K562 (cell line): ENCODE measurements around the gene SNX14.

Experiments
- BACH1 ChIP-seq: fragments of 200-800 bp; sonication (Bioruptor generic); IDR thresholded peaks from 2 replicates; pipeline ENCODE4 v1.6.1; 2016; ENCODE audit warnings: missing genetic modification characterization, missing compliant biosample characterization
- ELF4 ChIP-seq: fragments of 450-650 bp; formaldehyde crosslinking; IDR thresholded peaks from 2 replicates; pipeline ENCODE4 v1.4.0; 2022; ENCODE audit warnings: missing genetic modification characterization
- ESRRA ChIP-seq: fragments of 450-650 bp; IDR thresholded peaks from 2 replicates; pipeline ENCODE4 v1.6.1; 2014; ENCODE audit warnings: low read depth, mild to moderate bottlenecking, moderate library complexity, borderline replicate concordance
- EZH2 ChIP-seq: IDR thresholded peaks from 2 replicates; pipeline ENCODE4 v1.6.1; 2012; ENCODE audit warnings: low read depth, mild to moderate bottlenecking, inconsistent platforms, low read length, borderline replicate concordance
- POLR2AphosphoS5 ChIP-seq: IDR thresholded peaks from 2 replicates; pipeline ENCODE4 v1.6.1; 2011; ENCODE audit warnings: mild to moderate bottlenecking, low read depth, low read length, moderate library complexity; ENCODE audit not compliant: control insufficient read depth, insufficient read depth
- PTBP1 ChIP-seq: fragments of 200-400 bp; formaldehyde crosslinking; IDR thresholded peaks from 2 replicates; pipeline ENCODE4 v1.6.1; 2017; ENCODE audit warnings: low read depth, low read length
- ZNF134 ChIP-seq: fragments of 250-450 bp; sonication (Bioruptor Pico); conservative IDR thresholded peaks from 2 replicates; pipeline ENCODE4 v1.4.0; 2020
- ZNF274 ChIP-seq: IDR thresholded peaks from 2 replicates; pipeline ENCODE4 v1.6.1; 2011; ENCODE audit warnings: low read depth, mild to moderate bottlenecking, low read length, moderate library complexity, borderline replicate concordance
- ZNF311 ChIP-seq: fragments of 250-450 bp; sonication (Bioruptor Pico); IDR thresholded peaks from 2 replicates; pipeline ENCODE4 v1.4.0; 2020; ENCODE audit warnings: mild to moderate bottlenecking, moderate library complexity
- ZNF354B ChIP-seq: fragments of 250-450 bp; sonication (Bioruptor Pico); IDR thresholded peaks from 2 replicates; pipeline ENCODE4 v1.4.0; 2020
- TF ChIP-seq, protein P1 (sequence below): fragments of 450-650 bp; IDR thresholded peaks from 2 replicates; pipeline ENCODE4 v1.6.1; 2016
- TF ChIP-seq, protein P2 (sequence below), 3 experiments: IDR thresholded peaks in 2 of 3; conservative IDR thresholded peaks in 1 of 3; 2 replicates each; pipeline ENCODE4 v1.5.1; 2011 to 2012; ENCODE audit warnings: low read length in 3 of 3, mild to moderate bottlenecking in 3 of 3, control low read depth in 2 of 3, improper control_type of control experiment in 1 of 3, inconsistent platforms in 1 of 3, low read depth in 1 of 3, mixed read lengths in 1 of 3, moderate library complexity in 1 of 3; ENCODE audit not compliant: insufficient read depth in 2 of 3
- TF ChIP-seq, protein P3 (sequence below): sonication (generic); formaldehyde crosslinking; IDR thresholded peaks from 2 replicates; pipeline ENCODE4 v1.8.1; 2023; ENCODE audit warnings: mild to moderate bottlenecking, missing genetic modification reagents

DNA sequence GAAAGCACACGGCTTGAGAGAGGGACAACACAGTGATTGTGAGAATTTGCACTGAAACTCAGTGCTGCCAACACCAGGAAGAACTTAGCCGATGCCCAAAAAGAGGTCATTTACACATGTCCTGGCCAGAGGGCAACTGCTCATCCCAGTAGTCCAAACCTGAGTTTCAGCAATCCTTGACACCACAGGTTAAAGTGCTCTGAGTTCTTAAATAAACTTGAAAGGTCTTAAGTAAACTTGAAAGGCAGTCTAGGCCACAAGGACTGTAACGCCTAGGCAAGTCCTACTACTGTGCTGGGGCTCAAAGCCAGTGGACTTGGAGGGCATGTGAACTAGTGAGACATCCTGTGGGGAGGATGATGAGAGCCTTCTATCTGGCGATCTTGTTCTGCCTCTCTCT is 14.1 kb downstream of the SNX14 start:
- TF ChIP-seq, protein P1, sequence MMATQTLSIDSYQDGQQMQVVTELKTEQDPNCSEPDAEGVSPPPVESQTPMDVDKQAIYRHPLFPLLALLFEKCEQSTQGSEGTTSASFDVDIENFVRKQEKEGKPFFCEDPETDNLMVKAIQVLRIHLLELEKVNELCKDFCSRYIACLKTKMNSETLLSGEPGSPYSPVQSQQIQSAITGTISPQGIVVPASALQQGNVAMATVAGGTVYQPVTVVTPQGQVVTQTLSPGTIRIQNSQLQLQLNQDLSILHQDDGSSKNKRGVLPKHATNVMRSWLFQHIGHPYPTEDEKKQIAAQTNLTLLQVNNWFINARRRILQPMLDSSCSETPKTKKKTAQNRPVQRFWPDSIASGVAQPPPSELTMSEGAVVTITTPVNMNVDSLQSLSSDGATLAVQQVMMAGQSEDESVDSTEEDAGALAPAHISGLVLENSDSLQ = no peak
- TF ChIP-seq EZH2 (no peak), ZNF354B (CRISPR knock-in tag) (no peak), POLR2AphosphoS5 (no peak), ELF4 (CRISPR knock-in tag) (no peak), ZNF311 (CRISPR knock-in tag) (no peak), ZNF134 (CRISPR knock-in tag) (no peak), PTBP1 (no peak), ESRRA (no peak), BACH1 (tag) (no peak), ZNF274 (no peak)
- TF ChIP-seq, protein P2, sequence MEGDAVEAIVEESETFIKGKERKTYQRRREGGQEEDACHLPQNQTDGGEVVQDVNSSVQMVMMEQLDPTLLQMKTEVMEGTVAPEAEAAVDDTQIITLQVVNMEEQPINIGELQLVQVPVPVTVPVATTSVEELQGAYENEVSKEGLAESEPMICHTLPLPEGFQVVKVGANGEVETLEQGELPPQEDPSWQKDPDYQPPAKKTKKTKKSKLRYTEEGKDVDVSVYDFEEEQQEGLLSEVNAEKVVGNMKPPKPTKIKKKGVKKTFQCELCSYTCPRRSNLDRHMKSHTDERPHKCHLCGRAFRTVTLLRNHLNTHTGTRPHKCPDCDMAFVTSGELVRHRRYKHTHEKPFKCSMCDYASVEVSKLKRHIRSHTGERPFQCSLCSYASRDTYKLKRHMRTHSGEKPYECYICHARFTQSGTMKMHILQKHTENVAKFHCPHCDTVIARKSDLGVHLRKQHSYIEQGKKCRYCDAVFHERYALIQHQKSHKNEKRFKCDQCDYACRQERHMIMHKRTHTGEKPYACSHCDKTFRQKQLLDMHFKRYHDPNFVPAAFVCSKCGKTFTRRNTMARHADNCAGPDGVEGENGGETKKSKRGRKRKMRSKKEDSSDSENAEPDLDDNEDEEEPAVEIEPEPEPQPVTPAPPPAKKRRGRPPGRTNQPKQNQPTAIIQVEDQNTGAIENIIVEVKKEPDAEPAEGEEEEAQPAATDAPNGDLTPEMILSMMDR (IDR thresholded peaks at IDR 0.05 in 2 of 3, conservative IDR thresholded peaks at IDR 0.05 in 1 of 3; ENCODE audit: insufficient read depth in 2 of 3, low read depth in 1 of 3, low read length in 3 of 3) = no peak
- TF ChIP-seq, protein P3, sequence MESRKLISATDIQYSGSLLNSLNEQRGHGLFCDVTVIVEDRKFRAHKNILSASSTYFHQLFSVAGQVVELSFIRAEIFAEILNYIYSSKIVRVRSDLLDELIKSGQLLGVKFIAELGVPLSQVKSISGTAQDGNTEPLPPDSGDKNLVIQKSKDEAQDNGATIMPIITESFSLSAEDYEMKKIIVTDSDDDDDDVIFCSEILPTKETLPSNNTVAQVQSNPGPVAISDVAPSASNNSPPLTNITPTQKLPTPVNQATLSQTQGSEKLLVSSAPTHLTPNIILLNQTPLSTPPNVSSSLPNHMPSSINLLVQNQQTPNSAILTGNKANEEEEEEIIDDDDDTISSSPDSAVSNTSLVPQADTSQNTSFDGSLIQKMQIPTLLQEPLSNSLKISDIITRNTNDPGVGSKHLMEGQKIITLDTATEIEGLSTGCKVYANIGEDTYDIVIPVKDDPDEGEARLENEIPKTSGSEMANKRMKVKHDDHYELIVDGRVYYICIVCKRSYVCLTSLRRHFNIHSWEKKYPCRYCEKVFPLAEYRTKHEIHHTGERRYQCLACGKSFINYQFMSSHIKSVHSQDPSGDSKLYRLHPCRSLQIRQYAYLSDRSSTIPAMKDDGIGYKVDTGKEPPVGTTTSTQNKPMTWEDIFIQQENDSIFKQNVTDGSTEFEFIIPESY (CRISPR knock-in tag) = no peak
